K562 (cell line): Measurements from ENCODE around the gene MYO16. TPM values are rescaled to one million over a fixed set of nuclear protein-coding genes. Genes with fewer than 3 reads are reported as not detected.

Source experiments
- ATAC-seq: fragments of 200-7000 bp; cut with Tn5 transposase; 3 replicates; pipeline ENCODE4 v1.9.1; 2020; ENCODE audit warnings: moderate library complexity
- BruUV-seq: library from RNA; stranded (reverse); fragments of 400-500 nt; replicated peaks from 2 replicates; lab custom pipeline; 2021; lab: Mats Ljungman, UMichigan
- CTCF ChIA-PET: fragments of 300-600 bp; formaldehyde crosslinking; extraction: SDS; loops from one replicate; lab custom pipeline; 2021; ENCODE audit warnings: low intra/inter-chr PET ratio; lab: Yijun Ruan, JAX
- POLR2A ChIA-PET: fragments of 300-600, 350-650 bp; sonication (Branson Sonifier 250); formaldehyde crosslinking; extraction: SDS; loops from one replicate; lab custom pipeline; 2021; ENCODE audit warnings: antibody characterized with exemption, inconsistent platforms; lab: Yijun Ruan, JAX
- DNase-seq, 4 experiments: peaks; one replicate each; pipeline versions ENCODE4 v3.0.0 to v3.0.0-alpha.2; 2011 to 2018; ENCODE audit warnings: low spot score in 3 of 4, mixed read lengths in 3 of 4; ENCODE audit errors: extremely low read depth in 1 of 4
- FAIRE-seq: peaks from 2 replicates; lab custom pipeline; 2011; peaks lifted over from hg19 to GRCh38; lab: Jason Lieb, UNC
- H2AFZ ChIP-seq: 2 replicates; pipeline ENCODE4 v1.6.0; 2011; ENCODE audit warnings: low read depth, low read length, control low read depth, inconsistent platforms
- H3K27ac ChIP-seq: fragments of 200-600 bp; 3 replicates; pipeline ENCODE4 v1.8.0; 2011; ENCODE audit warnings: low read depth, mild to moderate bottlenecking, control low read depth, inconsistent platforms, low read length, moderate library complexity, mixed read lengths; ENCODE audit errors: extremely low read depth
- H3K27me3 ChIP-seq, 2 experiments: fragments of 300-600 bp in 1 of 2; 2 replicates in 1 of 2; 3 replicates in 1 of 2; pipeline versions ENCODE4 v1.6.0 to v1.8.0; 2011; ENCODE audit warnings: inconsistent platforms in 2 of 2, low read length in 2 of 2, mild to moderate bottlenecking in 1 of 2, mixed read lengths in 1 of 2, moderate library complexity in 1 of 2; ENCODE audit not compliant: control insufficient read depth in 2 of 2, insufficient read depth in 2 of 2
- H3K36me3 ChIP-seq: fragments of 300-600 bp; 3 replicates; pipeline ENCODE4 v1.8.0; 2011; ENCODE audit warnings: mild to moderate bottlenecking, low read length, inconsistent platforms; ENCODE audit not compliant: control insufficient read depth, insufficient read depth
- H3K4me1 ChIP-seq, 2 experiments: fragments of 200-600 bp in 1 of 2; replicated peaks in 1 of 2; 2 replicates in 1 of 2; 3 replicates in 1 of 2; pipeline versions ENCODE4 v1.5.1 to v1.8.0; 2011; ENCODE audit warnings: inconsistent platforms in 2 of 2, low read length in 2 of 2, mild to moderate bottlenecking in 1 of 2, mixed read lengths in 1 of 2, moderate library complexity in 1 of 2; ENCODE audit not compliant: control insufficient read depth in 2 of 2, insufficient read depth in 2 of 2
- H3K4me2 ChIP-seq: 2 replicates; pipeline ENCODE4 v1.6.1; 2011; ENCODE audit warnings: low read length, control low read depth, inconsistent platforms, mixed read lengths; ENCODE audit not compliant: insufficient read depth
- H3K4me3 ChIP-seq: fragments of 200-600 bp; sonication (generic), shearing (Covaris generic); 2 replicates; pipeline ENCODE4 v1.5.1; 2016; ENCODE audit warnings: control low read depth, inconsistent platforms
- H3K79me2 ChIP-seq: fragments of 200-600 bp; 3 replicates; pipeline ENCODE4 v1.8.0; 2011; ENCODE audit warnings: low read length, inconsistent platforms; ENCODE audit not compliant: control insufficient read depth, insufficient read depth
- H3K9ac ChIP-seq, 2 experiments: 2 replicates each; pipeline versions ENCODE4 v1.6.0 to v1.6.1; 2011; ENCODE audit warnings: low read depth in 2 of 2, low read length in 2 of 2, control low read depth in 1 of 2, inconsistent platforms in 1 of 2, mild to moderate bottlenecking in 1 of 2, mixed read lengths in 1 of 2; ENCODE audit not compliant: insufficient read depth in 1 of 2
- H3K9me1 ChIP-seq: one replicate; pipeline ENCODE4 v1.6.0; 2011; ENCODE audit warnings: inconsistent platforms, mild to moderate bottlenecking, low read length, moderate library complexity; ENCODE audit not compliant: control insufficient read depth, insufficient read depth
- H3K9me3 ChIP-seq: replicated peaks from 2 replicates; pipeline ENCODE4 v1.5.1; 2011; ENCODE audit warnings: low read depth, low read length, inconsistent platforms; ENCODE audit not compliant: control insufficient read depth, insufficient read depth
- H4K20me1 ChIP-seq: replicated peaks from 2 replicates; pipeline ENCODE4 v1.6.1; 2011; ENCODE audit warnings: low read length, inconsistent platforms, mixed read lengths; ENCODE audit not compliant: control insufficient read depth, insufficient read depth
- ASH1L ChIP-seq: fragments of 450-650 bp; IDR thresholded peaks from 2 replicates; pipeline ENCODE4 v1.6.1; 2018; ENCODE audit warnings: borderline replicate concordance, mild to moderate bottlenecking, low read depth; ENCODE audit not compliant: partially characterized antibody
- HDAC1 ChIP-seq, 2 experiments: fragments of 450-650 bp; IDR thresholded peaks; 2 replicates each; pipeline ENCODE4 v1.6.1; 2016 to 2017; ENCODE audit warnings: inconsistent platforms in 1 of 2, mild to moderate bottlenecking in 1 of 2, moderate library complexity in 1 of 2
- XRCC4 ChIP-seq: IDR thresholded peaks from one replicate; pipeline ENCODE4 v1.6.1; 2011; ENCODE audit not compliant: insufficient read depth, insufficient read length; ENCODE audit errors: extremely low read depth
- WGBS: fragments of 100-300 bp; shearing (Covaris generic); methylation state at CpG from one replicate; pipeline ENCODE4 v1.1.6; 2016; ENCODE audit warnings: low coverage, mixed read lengths; ENCODE audit not compliant: insufficient coverage; ENCODE audit errors: missing lambda C conversion rate; 5-methylcytosine and 5-hydroxymethylcytosine counted together
- in situ Hi-C: fragments of 300-500 bp; cut with MboI; formaldehyde crosslinking; loops from 4 replicates; pipeline ENCODE4 v1.15.0; 2018; ENCODE audit warnings: inconsistent platforms, mixed read lengths
- intact Hi-C: fragments of 100-400 bp; cut with micrococcal nuclease; formaldehyde crosslinking; loops from 2 replicates; pipeline ENCODE4 v1.14.2; 2022
- polyA plus RNA-seq, 8 experiments: library from polyadenylated mRNA; depleted of rRNA in 4 of 8; stranded (reverse) in 5 of 8; unstranded in 3 of 8; fragments of >200 nt; fragmentation: Nextera tagmentation in 2 of 8; fragmentation: Illumina TruSeq in 1 of 8; extraction: Ambion mirVana in 2 of 8; extraction: Trizol in 1 of 8; gene quantifications; 2 replicates each; pipeline versions ENCODE4 v1.2.1 to v1.2.3, GENCODE V29; 2011 to 2014; ENCODE audit warnings: inconsistent platforms in 1 of 8, missing spikeins in 1 of 8
- total RNA-seq, 7 experiments: library from RNA; depleted of rRNA in 6 of 7; stranded (reverse); fragments of >200 nt in 6 of 7; fragmentation: Illumina TruSeq in 2 of 7; extraction: Trizol in 2 of 7; gene quantifications; 2 replicates each; pipeline versions ENCODE4 v1.2.1 to v1.2.3, GENCODE V29; 2011 to 2021; ENCODE audit warnings: low replicate concordance in 1 of 7
- TF ChIP-seq, protein P1 (sequence below), 2 experiments: IDR thresholded peaks; 2 replicates each; pipeline ENCODE4 v1.6.1; 2012; ENCODE audit warnings: improper control_type of control experiment in 2 of 2, low read depth in 2 of 2, low read length in 2 of 2, borderline replicate concordance in 1 of 2
- TF ChIP-seq, protein P2 (sequence below), 2 experiments: IDR thresholded peaks; 2 replicates each; pipeline ENCODE4 v1.6.1; 2011; ENCODE audit warnings: borderline replicate concordance in 1 of 2, control low read depth in 1 of 2, low read depth in 1 of 2, low read length in 1 of 2, mild to moderate bottlenecking in 1 of 2, mixed read lengths in 1 of 2, moderate library complexity in 1 of 2; ENCODE audit not compliant: insufficient read depth in 1 of 2, insufficient read length in 1 of 2, poor library complexity in 1 of 2, severe bottlenecking in 1 of 2; ENCODE audit errors: extremely low read depth in 1 of 2
- TF ChIP-seq, protein P3 (sequence below): sonication (generic); formaldehyde crosslinking; IDR thresholded peaks from 2 replicates; pipeline ENCODE4 v1.8.1; 2023; ENCODE audit warnings: mild to moderate bottlenecking, missing genetic modification reagents, moderate library complexity

The MYO16 gene
- total and polyA plus RNA-seq, 9 of the 15 experiments (the other 6 are each of a cell fraction or from before 2014, with no cell fraction given) = 4.3 to 45.7 (median 12.1) TPM

DNA sequence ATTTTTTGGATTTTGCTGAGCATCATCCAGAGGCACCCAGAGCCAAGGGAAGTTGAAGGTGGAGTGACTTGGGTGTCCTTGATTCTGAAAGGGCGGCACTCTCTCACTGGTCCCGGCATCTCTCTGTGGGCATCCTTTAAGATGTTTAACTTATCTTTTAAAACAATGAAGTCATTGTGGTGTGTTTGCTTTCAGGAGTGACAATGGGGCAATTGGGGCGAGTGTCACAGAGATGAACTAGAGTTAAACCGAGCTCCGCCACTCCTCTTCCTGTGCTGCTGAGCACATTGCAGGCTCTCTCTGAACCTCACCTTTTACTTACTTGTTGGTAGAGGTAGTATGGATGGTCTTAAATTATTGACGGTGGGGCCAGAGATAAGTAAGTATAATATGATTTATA is 295.7 kb downstream of the MYO16 start (continued):
- TF ChIP-seq, protein P1, sequence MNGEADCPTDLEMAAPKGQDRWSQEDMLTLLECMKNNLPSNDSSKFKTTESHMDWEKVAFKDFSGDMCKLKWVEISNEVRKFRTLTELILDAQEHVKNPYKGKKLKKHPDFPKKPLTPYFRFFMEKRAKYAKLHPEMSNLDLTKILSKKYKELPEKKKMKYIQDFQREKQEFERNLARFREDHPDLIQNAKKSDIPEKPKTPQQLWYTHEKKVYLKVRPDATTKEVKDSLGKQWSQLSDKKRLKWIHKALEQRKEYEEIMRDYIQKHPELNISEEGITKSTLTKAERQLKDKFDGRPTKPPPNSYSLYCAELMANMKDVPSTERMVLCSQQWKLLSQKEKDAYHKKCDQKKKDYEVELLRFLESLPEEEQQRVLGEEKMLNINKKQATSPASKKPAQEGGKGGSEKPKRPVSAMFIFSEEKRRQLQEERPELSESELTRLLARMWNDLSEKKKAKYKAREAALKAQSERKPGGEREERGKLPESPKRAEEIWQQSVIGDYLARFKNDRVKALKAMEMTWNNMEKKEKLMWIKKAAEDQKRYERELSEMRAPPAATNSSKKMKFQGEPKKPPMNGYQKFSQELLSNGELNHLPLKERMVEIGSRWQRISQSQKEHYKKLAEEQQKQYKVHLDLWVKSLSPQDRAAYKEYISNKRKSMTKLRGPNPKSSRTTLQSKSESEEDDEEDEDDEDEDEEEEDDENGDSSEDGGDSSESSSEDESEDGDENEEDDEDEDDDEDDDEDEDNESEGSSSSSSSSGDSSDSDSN (IDR thresholded peaks at IDR 0.05; ENCODE audit: borderline replicate concordance in 1 of 2, low read depth in 2 of 2, low read length in 2 of 2) = no peak
- TF ChIP-seq HDAC1 (IDR thresholded peaks at IDR 0.05) = no peak

DNA sequence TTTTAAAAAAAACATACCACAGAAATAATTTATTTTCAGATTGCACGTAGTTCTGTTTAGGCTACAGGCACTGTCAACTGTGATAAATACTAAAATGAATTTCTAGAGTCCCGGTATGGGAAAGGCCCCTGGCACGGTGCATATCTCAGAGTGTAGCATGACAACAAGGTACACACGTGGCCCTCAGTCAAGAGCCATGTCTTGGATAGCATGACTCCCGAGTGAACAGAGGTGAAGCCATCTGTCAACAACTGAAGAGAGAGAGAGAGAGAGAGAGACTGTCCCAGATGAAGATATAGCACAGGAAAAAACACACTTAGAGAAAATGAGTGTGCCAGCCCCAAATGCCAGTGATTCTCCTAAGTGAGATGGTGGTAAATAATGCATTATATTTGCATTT is 297.5 kb downstream of the MYO16 start:
- H3K4me2 ChIP-seq = no peak overlapping the region
- no peak for TF ChIP-seq ASH1L
- no peak for TF ChIP-seq XRCC4
- TF ChIP-seq, protein P2, sequence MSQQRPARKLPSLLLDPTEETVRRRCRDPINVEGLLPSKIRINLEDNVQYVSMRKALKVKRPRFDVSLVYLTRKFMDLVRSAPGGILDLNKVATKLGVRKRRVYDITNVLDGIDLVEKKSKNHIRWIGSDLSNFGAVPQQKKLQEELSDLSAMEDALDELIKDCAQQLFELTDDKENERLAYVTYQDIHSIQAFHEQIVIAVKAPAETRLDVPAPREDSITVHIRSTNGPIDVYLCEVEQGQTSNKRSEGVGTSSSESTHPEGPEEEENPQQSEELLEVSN (IDR thresholded peaks at IDR 0.05; ENCODE audit: borderline replicate concordance in 1 of 2, extremely low read depth in 1 of 2, insufficient read depth in 1 of 2, insufficient read length in 1 of 2, low read depth in 1 of 2, low read length in 1 of 2, poor library complexity in 1 of 2, severe bottlenecking in 1 of 2) = no peak
- TF ChIP-seq, protein P3, sequence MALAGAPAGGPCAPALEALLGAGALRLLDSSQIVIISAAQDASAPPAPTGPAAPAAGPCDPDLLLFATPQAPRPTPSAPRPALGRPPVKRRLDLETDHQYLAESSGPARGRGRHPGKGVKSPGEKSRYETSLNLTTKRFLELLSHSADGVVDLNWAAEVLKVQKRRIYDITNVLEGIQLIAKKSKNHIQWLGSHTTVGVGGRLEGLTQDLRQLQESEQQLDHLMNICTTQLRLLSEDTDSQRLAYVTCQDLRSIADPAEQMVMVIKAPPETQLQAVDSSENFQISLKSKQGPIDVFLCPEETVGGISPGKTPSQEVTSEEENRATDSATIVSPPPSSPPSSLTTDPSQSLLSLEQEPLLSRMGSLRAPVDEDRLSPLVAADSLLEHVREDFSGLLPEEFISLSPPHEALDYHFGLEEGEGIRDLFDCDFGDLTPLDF (CRISPR knock-in tag) = no peak
- H3K27me3 ChIP-seq = no peaks in the 10 kb centered on the region
- BruUV-seq = no TSS peak
- H2AFZ ChIP-seq = no peak overlapping the region
- FAIRE-seq = no peak
- intact Hi-C loops = no loop called here
- no peaks in the 10 kb centered on the region for H3K36me3 ChIP-seq
- H3K4me1 ChIP-seq = peaks cover 0 to 3% of the 10 kb centered on the region in 2 experiments; a peak in 2 of 5 replicates
- in situ Hi-C loops = no loop called here
- H4K20me1 ChIP-seq = no peaks in the 10 kb centered on the region
- no peak overlapping the region for H3K4me3 ChIP-seq
- no peak for ATAC-seq
- H3K9me1 ChIP-seq = no peaks in the 10 kb centered on the region
- no peaks in the 10 kb centered on the region for H3K79me2 ChIP-seq
- H3K27ac ChIP-seq = no peak overlapping the region
- H3K9me3 ChIP-seq = no peaks in the 10 kb centered on the region
- 22% methylated on average over 5 of the region's 5 CpGs for whole genome bisulfite sequencing
- CTCF ChIA-PET = no interaction called here
- DNase-seq = no peak
- no peak overlapping the region for H3K9ac ChIP-seq
- POLR2A ChIA-PET = no interaction called here
